SK-N-SH (cell line): ENCODE results near the gene CNTNAP1. TPM values are rescaled to one million over a fixed set of nuclear protein-coding genes. Genes with fewer than 3 reads are reported as not detected.

Experiments
- CTCF ChIA-PET: fragments of 300-600, 350-600 bp; formaldehyde crosslinking; extraction: SDS; loops from one replicate; lab custom pipeline; 2021; lab: Yijun Ruan, JAX
- POLR2A ChIA-PET: fragments of 350-600 bp; sonication (Branson Sonifier 250); formaldehyde crosslinking; extraction: SDS; loops from one replicate; lab custom pipeline; 2020; ENCODE audit warnings: antibody characterized with exemption, inconsistent platforms; lab: Yijun Ruan, JAX
- DNase-seq: peaks from one replicate; pipeline ENCODE4 v3.0.0; 2012
- H2AFZ ChIP-seq: fragments of 200-600 bp; sonication (generic); 2 replicates; pipeline ENCODE4 v1.8.1; 2016; ENCODE audit warnings: antibody characterized with exemption, mild to moderate bottlenecking, low read depth
- H3F3A ChIP-seq: fragments of 200-600 bp; sonication (generic); replicated peaks from 2 replicates; pipeline ENCODE3; 2016; ENCODE audit warnings: antibody characterized with exemption, mild to moderate bottlenecking; ENCODE audit not compliant: insufficient read depth
- H3K27ac ChIP-seq, 2 experiments: fragments of 200-500 bp in 1 of 2; fragments of 200-600 bp in 1 of 2; sonication (Bioruptor generic) in 1 of 2; sonication (generic), shearing (Covaris generic) in 1 of 2; 2 replicates each; pipeline versions ENCODE4 v1.5.1 to v1.6.1; 2014 to 2016; ENCODE audit warnings: low read depth in 2 of 2, inconsistent platforms in 1 of 2, low read length in 1 of 2, mild to moderate bottlenecking in 1 of 2, mixed read lengths in 1 of 2
- H3K27me3 ChIP-seq: fragments of 200-600 bp; sonication (generic), shearing (Covaris generic); 2 replicates; pipeline ENCODE4 v1.6.1; 2016; ENCODE audit warnings: mixed run types; ENCODE audit not compliant: insufficient read depth
- H3K36me3 ChIP-seq, 2 experiments: fragments of 200-500 bp in 1 of 2; fragments of 200-600 bp in 1 of 2; sonication (Bioruptor generic) in 1 of 2; sonication (generic) in 1 of 2; replicated peaks in 1 of 2; 2 replicates each; pipeline versions ENCODE3 to v1.5.1; 2014 to 2016; ENCODE audit warnings: low read length in 1 of 2, mild to moderate bottlenecking in 1 of 2; ENCODE audit not compliant: insufficient read depth in 2 of 2, control insufficient read depth in 1 of 2
- H3K4me1 ChIP-seq, 2 experiments: fragments of 200-500 bp in 1 of 2; fragments of 200-600 bp in 1 of 2; sonication (Bioruptor generic) in 1 of 2; sonication (generic), shearing (Covaris generic) in 1 of 2; 2 replicates each; pipeline versions ENCODE4 v1.5.1 to v1.6.1; 2014 to 2016; ENCODE audit warnings: low read depth in 1 of 2, low read length in 1 of 2, mixed run types in 1 of 2; ENCODE audit not compliant: insufficient read depth in 2 of 2, control insufficient read depth in 1 of 2
- H3K4me2 ChIP-seq: fragments of 200-600 bp; sonication (generic), shearing (Covaris generic); 2 replicates; pipeline ENCODE4 v1.6.1; 2017; ENCODE audit warnings: mixed run types
- H3K4me3 ChIP-seq, 2 experiments: fragments of 200-500 bp in 1 of 2; fragments of 200-600 bp in 1 of 2; sonication (Bioruptor generic) in 1 of 2; sonication (generic), shearing (Covaris generic) in 1 of 2; 2 replicates each; pipeline versions ENCODE4 v1.5.1 to v1.8.1; 2014 to 2016; ENCODE audit warnings: low read depth in 2 of 2, inconsistent platforms in 1 of 2, low read length in 1 of 2, mild to moderate bottlenecking in 1 of 2, mixed read lengths in 1 of 2, moderate library complexity in 1 of 2
- H3K79me2 ChIP-seq: fragments of 200-600 bp; sonication (generic); 2 replicates; pipeline ENCODE4 v1.8.1; 2017; ENCODE audit warnings: mild to moderate bottlenecking; ENCODE audit not compliant: insufficient read depth
- H3K9ac ChIP-seq: fragments of 200-600 bp; sonication (generic); 2 replicates; pipeline ENCODE4 v1.6.1; 2017; ENCODE audit warnings: mixed run types
- H3K9me2 ChIP-seq: fragments of 200-600 bp; sonication (generic); 2 replicates; pipeline ENCODE4 v1.6.1; 2017; ENCODE audit warnings: mixed run types
- H3K9me3 ChIP-seq: fragments of 200-600 bp; sonication (generic); 2 replicates; pipeline ENCODE4 v1.6.1; 2017; ENCODE audit warnings: mixed run types, mild to moderate bottlenecking, moderate library complexity
- H4K20me1 ChIP-seq: fragments of 200-600 bp; sonication (generic); 2 replicates; pipeline ENCODE4 v1.6.1; 2017; ENCODE audit warnings: mild to moderate bottlenecking, mixed run types; ENCODE audit not compliant: insufficient read depth
- EP300 ChIP-seq, 2 experiments: IDR thresholded peaks; 2 replicates each; pipeline versions ENCODE4 v1.4.0 to v1.6.1; 2012; ENCODE audit warnings: borderline replicate concordance in 1 of 2, low read depth in 1 of 2, low read length in 1 of 2
- FOSL2 ChIP-seq: IDR thresholded peaks from 2 replicates; pipeline ENCODE4 v1.4.0; 2012; ENCODE audit warnings: low read depth, mild to moderate bottlenecking, moderate library complexity, borderline replicate concordance
- MXI1 ChIP-seq: IDR thresholded peaks from 2 replicates; pipeline ENCODE4 v1.6.1; 2012; ENCODE audit warnings: mild to moderate bottlenecking, low read depth, low read length, improper control_type of control experiment
- NFIC ChIP-seq: IDR thresholded peaks from 2 replicates; pipeline ENCODE4 v1.4.0; 2012; ENCODE audit warnings: borderline replicate concordance
- PBX3 ChIP-seq: IDR thresholded peaks from 2 replicates; pipeline ENCODE4; 2012
- POLR2AphosphoS5 ChIP-seq: IDR thresholded peaks from 2 replicates; pipeline ENCODE4 v1.6.1; 2012; ENCODE audit warnings: low read depth, low read length
- RXRA ChIP-seq: IDR thresholded peaks from 2 replicates; pipeline ENCODE4 v1.4.0; 2012; ENCODE audit warnings: low read depth, mild to moderate bottlenecking, borderline replicate concordance
- SIN3A ChIP-seq: IDR thresholded peaks from 2 replicates; pipeline ENCODE4 v1.6.1; 2012; ENCODE audit warnings: low read depth, mild to moderate bottlenecking, low read length, moderate library complexity, borderline replicate concordance
- SMC3 ChIP-seq: IDR thresholded peaks from 2 replicates; pipeline ENCODE4 v1.6.1; 2012; ENCODE audit warnings: low read depth, low read length, improper control_type of control experiment
- ZBTB33 ChIP-seq: IDR thresholded peaks from 2 replicates; pipeline ENCODE4 v1.4.0; 2012; ENCODE audit warnings: low read depth, borderline replicate concordance
- WGBS: methylation state at CpG from one replicate; pipeline ENCODE4 v1.1.6; 2017; ENCODE audit warnings: low lambda C conversion rate; 5-methylcytosine and 5-hydroxymethylcytosine counted together
- polyA plus RNA-seq, 3 experiments: library from polyadenylated mRNA; depleted of rRNA; stranded (reverse); fragments of >200 nt; gene quantifications; 2 replicates each; pipeline ENCODE4 v1.2.3, GENCODE V29; 2012

Gene CNTNAP1
- polyA plus RNA-seq, 1 of the 3 experiments (the other 2 are of a cell fraction): 92.7 TPM

- H3K9me3 ChIP-seq: no peaks in the 10 kb centered on the region
- H4K20me1 ChIP-seq: no peaks in the 10 kb centered on the region
- no peak overlapping the region for H2AFZ ChIP-seq
- no peaks in the 10 kb centered on the region for H3K27me3 ChIP-seq
- H3F3A ChIP-seq: peaks cover 3% of the 10 kb centered on the region
- H3K9ac ChIP-seq: no peak overlapping the region
- H3K79me2 ChIP-seq: no peaks in the 10 kb centered on the region
- no peak overlapping the region for H3K27ac ChIP-seq
- TF ChIP-seq EP300 (IDR thresholded peaks at IDR 0.05; ENCODE audit: borderline replicate concordance in 1 of 2, low read depth in 1 of 2, low read length in 1 of 2) (no peak), ZBTB33 (no peak), FOSL2 (no peak), POLR2AphosphoS5 (no peak), SIN3A (no peak), PBX3 (no peak), RXRA (no peak), SMC3 (no peak)
- POLR2A ChIA-PET: no interaction called here
- peak; percentile 10 for DNase-seq
- H3K4me2 ChIP-seq: no peak overlapping the region
- H3K4me1 ChIP-seq: peaks cover 0 to 6% of the 10 kb centered on the region in 2 experiments; a peak in 2 of 4 replicates
- H3K4me3 ChIP-seq: no peak overlapping the region
- CTCF ChIA-PET: interaction anchor here (1.7 to 4.7 kb wide), 2 partner anchors 23 to 120 kb away, joined by 4 to 26 read pairs; partner anchors contain the start of gene PSMC3IP
- WGBS: 92% methylated on average over 19 of the region's 19 CpGs
- peaks cover 4 to 46% of the 10 kb centered on the region in 2 experiments for H3K36me3 ChIP-seq
- no peaks in the 10 kb centered on the region for H3K9me2 ChIP-seq
Observed at GRCh38 chr17:42697108-42697811, 14.9 kb downstream of the CNTNAP1 start.

- Histone ChIP-seq H3K9me3 (no peaks in the 10 kb centered on the region), H3K4me2 (peak overlapping the region; percentile 48; the same call in 1 of the 2 replicates), H2AFZ (no peak overlapping the region), H3K27me3 (no peaks in the 10 kb centered on the region), H4K20me1 (no peaks in the 10 kb centered on the region), H3K27ac (no peak overlapping the region; a peak in 1 of 4 replicates), H3K9ac (no peak overlapping the region), H3K79me2 (no peaks in the 10 kb centered on the region), H3F3A (peaks cover 3% of the 10 kb centered on the region), H3K4me1 (peaks cover 0 to 6% of the 10 kb centered on the region in 2 experiments; a peak in 2 of 4 replicates), H3K4me3 (no peak overlapping the region), H3K9me2 (no peaks in the 10 kb centered on the region), H3K36me3 (peaks cover 10 to 50% of the 10 kb centered on the region in 2 experiments)
- WGBS: 36% methylated on average over 2 of the region's 2 CpGs
- DNase-seq: peak; percentile 32
- CTCF ChIA-PET: interaction anchor here (0.7 to 4.7 kb wide), 5 partner anchors 22 to 969 kb away, joined by 3 to 26 read pairs (median 3); partner anchors contain the start of gene PSMC3IP
- POLR2A ChIA-PET: no interaction called here
- TF ChIP-seq FOSL2 (peak; percentile 62), NFIC (peak; percentile 69), MXI1 (no peak), POLR2AphosphoS5 (peak; percentile 36; the same call in 1 of the 2 replicates)
Observed at GRCh38 chr17:42698736-42699414, 16.5 kb downstream of the CNTNAP1 start.
